ENCODE data around the gene C12orf56.

The C12orf56 gene

GRCh38 chr12:64278421-64278820 is 112.1 kb downstream of the C12orf56 start:
- DNase-seq (ENCODE audit: low spot score): no peak
- Histone ChIP-seq H3K27ac (no peak overlapping the region), H3K4me3 (no peak overlapping the region)
- TF ChIP-seq CTCF (IDR thresholded peaks at IDR 0.05): no peak

GRCh38 chr12:64273527-64274403 is 116.8 kb downstream of the C12orf56 start:
- H3K4me3 ChIP-seq: no peak overlapping the region

GRCh38 chr12:64270411-64270810 is 120.1 kb downstream of the C12orf56 start:
- H3K27ac ChIP-seq: no peak overlapping the region
- DNase-seq (ENCODE audit: low spot score): no peak
- TF ChIP-seq CTCF (IDR thresholded peaks at IDR 0.05): no peak
- no peak overlapping the region for H3K4me3 ChIP-seq

More at GRCh38 chr12:64273527-64274403, 116.8 kb downstream of the C12orf56 start:
- no peak overlapping the region for H3K27ac ChIP-seq
- DNase-seq (ENCODE audit: low spot score): no peak
- TF ChIP-seq CTCF (IDR thresholded peaks at IDR 0.05): no peak

GRCh38 chr12:64269161-64269560 is 121.4 kb downstream of the C12orf56 start:
- H3K27ac ChIP-seq: no peak overlapping the region
- no peak for DNase-seq (ENCODE audit: low spot score)
- H3K4me3 ChIP-seq: no peak overlapping the region
- TF ChIP-seq CTCF (IDR thresholded peaks at IDR 0.05): no peak

- Histone ChIP-seq H3K27ac (no peak overlapping the region), H3K4me3 (no peak overlapping the region)
- no peak for TF ChIP-seq CTCF (IDR thresholded peaks at IDR 0.05)
- no peak for DNase-seq (ENCODE audit: low spot score)
These were observed 122.1 kb downstream of the C12orf56 start for GRCh38 chr12:64268409-64268808.

GRCh38 chr12:64265839-64266238 is 124.7 kb downstream of the C12orf56 start:
- TF ChIP-seq CTCF (IDR thresholded peaks at IDR 0.05): no peak
- DNase-seq (ENCODE audit: low spot score): no peak
- H3K27ac ChIP-seq: no peak overlapping the region
- H3K4me3 ChIP-seq: no peak overlapping the region

- no peak overlapping the region for H3K4me3 ChIP-seq
- H3K27ac ChIP-seq: no peak overlapping the region
- DNase-seq (ENCODE audit: low spot score): no peak
- TF ChIP-seq CTCF (IDR thresholded peaks at IDR 0.05): no peak
These were observed 128.7 kb downstream of the C12orf56 start for GRCh38 chr12:64261813-64262212.
